HuH-7 (cell line): ENCODE measurements around the gene DDX27.

ENCODE experiments used
- DNase-seq: peaks from one replicate; pipeline ENCODE4 v3.0.0; 2011; ENCODE audit warnings: low spot score

DDX27 gene

GRCh38 chr20:49291200-49291599, 72.0 kb downstream of the DDX27 start:
- DNase-seq, result no peak

DNA sequence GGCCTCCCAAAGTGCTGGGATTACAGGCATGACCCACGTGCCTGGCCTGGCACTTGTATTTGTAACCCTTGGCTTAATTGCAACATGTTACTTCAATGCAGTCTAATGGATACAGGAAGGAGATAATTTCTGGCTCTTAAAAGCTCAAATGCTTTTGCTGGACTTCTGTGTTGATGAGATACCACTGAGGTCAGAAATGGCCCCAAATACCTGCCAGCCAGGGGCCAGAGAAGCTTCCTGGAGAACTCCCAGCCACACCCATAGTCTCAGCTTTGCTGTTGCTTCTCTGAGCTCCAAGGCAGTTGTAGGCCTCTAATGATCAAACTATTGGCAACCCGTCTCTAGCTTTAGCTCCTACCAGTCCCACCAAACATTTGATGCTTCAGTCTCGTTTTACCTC, 72.8 kb downstream of the DDX27 start:
- DNase-seq, result no peak

GRCh38 chr20:49293122-49293521, 73.9 kb downstream of the DDX27 start:
- DNase-seq, result no peak
